BJ (cell line): Measurements from ENCODE around the gene AADACL3. TPM values are rescaled to one million over a fixed set of nuclear protein-coding genes. Genes with fewer than 3 reads are reported as not detected.

Experiments
- CTCF ChIA-PET: fragments of 350-600 bp; formaldehyde crosslinking; extraction: SDS; loops from one replicate; lab custom pipeline; 2021; ENCODE audit warnings: antibody characterized with exemption, inconsistent platforms; lab: Yijun Ruan, JAX
- POLR2A ChIA-PET: fragments of 300-600 bp; sonication (Branson Sonifier 250); formaldehyde crosslinking; extraction: SDS; loops from one replicate; lab custom pipeline; 2021; ENCODE audit warnings: antibody characterized with exemption; lab: Charles Lee
- DNase-seq: peaks from one replicate; pipeline ENCODE4 v3.0.0-alpha.2; 2011; ENCODE audit warnings: low read depth
- H3K27me3 ChIP-seq: 2 replicates; pipeline ENCODE4 v1.6.0; 2011; ENCODE audit warnings: low read length; ENCODE audit not compliant: control insufficient read depth, insufficient read depth
- H3K36me3 ChIP-seq: 2 replicates; pipeline ENCODE4 v1.5.1; 2011; ENCODE audit warnings: low read length; ENCODE audit not compliant: control insufficient read depth, insufficient read depth
- H3K4me3 ChIP-seq: 2 replicates; pipeline ENCODE4 v1.5.1; 2011; ENCODE audit warnings: low read depth, mild to moderate bottlenecking, control low read depth, low read length
- CTCF ChIP-seq: IDR thresholded peaks from 2 replicates; pipeline ENCODE4 v1.5.1; 2011; ENCODE audit warnings: low read depth, mild to moderate bottlenecking, control low read depth, inconsistent platforms, low read length, moderate library complexity; ENCODE audit not compliant: insufficient read depth
- polyA plus RNA-seq: library from polyadenylated mRNA; depleted of rRNA; stranded (reverse); fragments of >200 nt; gene quantifications from 2 replicates; pipeline ENCODE4 v1.2.3, GENCODE V29; 2011; rRNA removed
- small RNA-seq: library from RNA; depleted of rRNA; stranded (forward); fragments of <200 nt; gene quantifications from one replicate; pipeline ENCODE3, GENCODE V24; 2012; ENCODE audit warnings: low replicate concordance, low read depth; ENCODE audit not compliant: insufficient read length

AADACL3 gene
- polyA plus RNA-seq, 1 experiment = not detected

DNA sequence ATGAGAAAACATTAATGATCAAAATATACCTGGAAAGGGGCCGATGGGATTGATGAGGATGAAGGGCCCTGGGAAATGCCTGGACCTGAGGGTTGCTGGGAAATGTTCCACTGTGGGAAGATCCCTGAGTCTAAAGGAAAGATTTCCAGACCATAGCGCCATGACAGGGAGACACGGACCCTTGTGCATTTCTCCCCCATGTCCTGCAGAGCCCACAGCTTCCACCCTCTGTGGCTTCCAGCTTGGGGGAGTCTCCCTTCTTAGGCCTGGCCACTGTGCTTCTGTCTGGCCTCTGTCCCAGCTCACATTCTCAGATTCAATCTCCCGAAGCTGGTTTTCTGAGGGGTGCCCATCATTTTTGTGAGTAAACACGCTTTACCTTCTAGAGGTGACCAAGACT is 56.6 kb downstream of the AADACL3 start:
- ChIA-PET POLR2A (no interaction called here), CTCF (interaction anchor here (1.2 kb wide), 1 partner anchor 14 kb away, joined by 3 read pairs; no protein-coding TSS in a partner anchor)
- no peaks in the 10 kb centered on the region for H3K36me3 ChIP-seq
- TF ChIP-seq CTCF = no peak
- H3K27me3 ChIP-seq = no peaks in the 10 kb centered on the region
- no peak overlapping the region for H3K4me3 ChIP-seq
- no peak for DNase-seq

DNA sequence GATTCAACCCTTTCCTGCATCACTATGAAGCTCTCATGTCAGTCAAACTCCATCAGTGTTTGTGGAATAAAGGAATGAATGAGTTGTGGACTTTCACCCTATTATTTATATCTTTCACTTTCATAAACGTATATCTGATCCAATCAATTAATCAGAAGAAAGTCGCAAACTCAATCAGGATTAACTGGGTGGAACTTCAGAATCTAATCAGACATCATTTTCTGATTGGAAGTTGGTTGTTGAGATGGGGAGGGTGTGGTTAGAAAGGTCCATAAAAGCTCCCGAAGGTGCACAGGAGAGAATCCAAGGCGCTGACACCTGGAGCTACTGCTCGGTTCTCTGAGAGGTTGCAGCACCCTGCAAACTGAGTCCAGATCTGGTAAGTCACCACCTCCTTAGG is 57.5 kb downstream of the AADACL3 start, which contains the start of gene PRAMEF12:
PRAMEF12 (plus strand) TSS at position 301 of the 400 bp plus-strand sequence. CDS start 1,130 bp downstream, outside the sequence.
- Histone ChIP-seq H3K27me3 (no peaks in the 10 kb centered on the region), H3K36me3 (no peaks in the 10 kb centered on the region), H3K4me3 (no peak within 1 kb of the TSS)
- TF ChIP-seq CTCF = no peak
- no peak for DNase-seq
- POLR2A ChIA-PET = no interaction called here
- CTCF ChIA-PET = interaction anchor here (1.2 kb wide), 1 partner anchor 15 kb away, joined by 3 read pairs; no protein-coding TSS in a partner anchor

DNA sequence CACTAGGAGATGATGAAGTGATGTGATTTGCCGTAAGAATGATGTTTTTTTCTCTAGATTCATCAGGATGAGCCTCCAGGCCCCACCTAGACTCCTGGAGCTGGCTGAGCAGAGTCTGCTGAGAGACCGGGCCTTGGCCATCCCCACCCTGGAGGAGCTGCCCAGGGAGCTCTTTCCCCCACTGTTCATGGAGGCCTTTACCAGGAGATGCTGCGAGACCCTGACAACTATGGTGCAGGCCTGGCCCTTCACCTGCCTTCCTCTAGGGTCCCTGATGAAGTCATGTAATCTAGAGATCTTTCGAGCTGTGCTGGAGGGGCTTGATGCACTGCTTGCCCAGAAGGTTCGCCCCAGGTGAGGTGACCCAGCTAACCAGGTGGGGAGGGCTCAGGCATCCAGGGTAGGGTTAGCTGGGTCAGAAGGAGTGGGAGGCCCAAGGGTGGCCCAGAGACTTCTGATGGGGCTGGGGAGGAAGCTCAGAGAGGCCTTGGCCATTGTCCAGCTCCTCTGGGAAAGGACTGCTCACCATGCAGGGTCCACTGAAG is 59.0 kb downstream of the AADACL3 start:
- CTCF ChIA-PET = interaction anchor here (0.6 to 0.8 kb wide), 2 partner anchors 22 to 117 kb away, joined by 3 read pairs; no protein-coding TSS in a partner anchor
- H3K27me3 ChIP-seq = no peaks in the 10 kb centered on the region
- H3K36me3 ChIP-seq = no peaks in the 10 kb centered on the region
- DNase-seq = no peak
- no peak overlapping the region for H3K4me3 ChIP-seq
- POLR2A ChIA-PET = no interaction called here
- no peak for TF ChIP-seq CTCF

- DNase-seq = no peak
- H3K4me3 ChIP-seq = no peak overlapping the region
- CTCF ChIA-PET = interaction anchor here (0.8 kb wide), 1 partner anchor 21 kb away, joined by 3 read pairs; no protein-coding TSS in a partner anchor
- no peaks in the 10 kb centered on the region for H3K36me3 ChIP-seq
- no peak for TF ChIP-seq CTCF
- POLR2A ChIA-PET = no interaction called here
- H3K27me3 ChIP-seq = no peaks in the 10 kb centered on the region
Measured at GRCh38 chr1:12775443-12775842, 59.5 kb downstream of the AADACL3 start.

DNA sequence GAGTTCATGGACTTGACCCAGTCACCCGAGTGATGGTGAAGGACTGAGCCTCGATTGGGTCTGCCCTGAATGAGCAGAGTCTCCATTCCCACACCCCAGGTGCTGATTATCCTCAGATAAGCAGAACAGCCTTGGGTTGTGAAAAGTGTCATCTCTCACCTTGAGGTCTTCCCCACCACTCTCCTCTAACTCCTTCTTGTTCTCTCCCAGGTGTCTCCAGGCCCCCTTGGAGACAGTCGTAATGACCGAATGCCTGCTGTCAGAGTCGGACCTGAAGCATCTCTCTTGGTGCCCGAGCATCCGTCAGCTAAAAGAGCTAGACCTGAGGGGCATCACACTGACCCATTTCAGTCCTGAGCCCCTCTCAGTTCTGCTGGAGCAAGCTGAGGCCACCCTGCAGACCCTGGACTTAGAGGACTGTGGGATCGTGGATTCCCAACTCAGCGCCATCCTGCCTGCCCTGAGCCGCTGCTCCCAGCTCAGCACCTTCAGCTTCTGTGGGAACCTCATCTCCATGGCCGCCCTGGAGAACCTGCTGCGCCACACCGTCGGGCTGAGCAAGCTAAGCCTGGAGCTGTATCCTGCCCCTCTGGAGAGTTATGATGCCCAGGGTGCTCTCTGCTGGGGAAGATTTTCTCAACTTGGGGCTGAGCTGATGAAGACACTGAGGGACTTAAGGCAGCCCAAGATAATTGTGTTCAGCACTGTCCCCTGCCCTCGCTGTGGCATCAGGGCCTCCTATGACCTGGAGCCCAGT is 61.1 kb downstream of the AADACL3 start:
- ChIA-PET CTCF (no interaction called here), POLR2A (no interaction called here)
- H3K4me3 ChIP-seq = no peak overlapping the region
- no peaks in the 10 kb centered on the region for H3K36me3 ChIP-seq
- no peak for DNase-seq
- H3K27me3 ChIP-seq = no peaks in the 10 kb centered on the region
- no peak for TF ChIP-seq CTCF

Small RNA genes within 50 kb of the gene (small RNA-seq; reads per million reads assigned to genes)
- not detected for gene AC244670.1

Other genes starting within 250 kb of the AADACL3 start
- 188 and 224 TPM in 2 replicates for gene DHRS3, start 97.9 kb upstream of the AADACL3 start, polyA plus RNA-seq
- gene AADACL4, start 72.0 kb upstream of the AADACL3 start, polyA plus RNA-seq = 0.20 and 0.21 TPM in 2 replicates
- gene CFAP107, start 30.1 kb downstream of the AADACL3 start, polyA plus RNA-seq = 0.04 and 0.23 TPM in 2 replicates
- not detected in 2 replicates for gene PRAMEF12, start 57.6 kb downstream of the AADACL3 start, polyA plus RNA-seq
- not detected in 2 replicates for gene PRAMEF1, start 75.3 kb downstream of the AADACL3 start, polyA plus RNA-seq
- not detected in 2 replicates for gene PRAMEF11, start 115.3 kb downstream of the AADACL3 start, polyA plus RNA-seq
- gene HNRNPCL1, start 132.6 kb downstream of the AADACL3 start, polyA plus RNA-seq = not detected in 2 replicates
- gene PRAMEF2, start 141.0 kb downstream of the AADACL3 start, polyA plus RNA-seq = not detected in 2 replicates
- not detected in 2 replicates for gene PRAMEF4, start 170.1 kb downstream of the AADACL3 start, polyA plus RNA-seq
- not detected in 2 replicates for gene PRAMEF10, start 182.2 kb downstream of the AADACL3 start, polyA plus RNA-seq
- not detected in 2 replicates for gene PRAMEF7, start 200.5 kb downstream of the AADACL3 start, polyA plus RNA-seq
- gene PRAMEF6, start 231.5 kb downstream of the AADACL3 start, polyA plus RNA-seq = not detected in 2 replicates